Astrocyte (in vitro differentiated cells and primary cell): ENCODE measurements around the gene ZXDC. TPM values are rescaled to one million over a fixed set of nuclear protein-coding genes. Genes with fewer than 3 reads are reported as not detected.

ENCODE experiments used
- DNase-seq: peaks from one replicate; pipeline ENCODE4 v3.0.0-alpha.2; 2010; ENCODE audit warnings: low read depth
- FAIRE-seq: peaks from 2 replicates; lab custom pipeline; 2011; peaks lifted over from hg19 to GRCh38; lab: Jason Lieb, UNC
- H2AFZ ChIP-seq: 2 replicates; pipeline ENCODE4 v1.6.0; 2012; ENCODE audit warnings: low read depth, low read length, inconsistent platforms
- H3K27ac ChIP-seq: 2 replicates; pipeline ENCODE4 v1.5.1; 2011; ENCODE audit warnings: low read depth, low read length, inconsistent platforms
- H3K27me3 ChIP-seq: 2 replicates; pipeline ENCODE4 v1.6.0; 2011; ENCODE audit warnings: low read length, inconsistent platforms; ENCODE audit not compliant: insufficient read depth
- H3K36me3 ChIP-seq: 2 replicates; pipeline ENCODE4 v1.5.1; 2011; ENCODE audit warnings: low read length, inconsistent platforms; ENCODE audit not compliant: insufficient read depth
- H3K4me1 ChIP-seq: 2 replicates; pipeline ENCODE4 v1.5.1; 2011; ENCODE audit warnings: low read length, inconsistent platforms; ENCODE audit not compliant: insufficient read depth
- H3K4me2 ChIP-seq: 2 replicates; pipeline ENCODE4 v1.6.0; 2012; ENCODE audit warnings: low read length, inconsistent platforms
- H3K4me3 ChIP-seq: 2 replicates; pipeline ENCODE4 v1.5.1; 2011; ENCODE audit warnings: low read depth, mild to moderate bottlenecking, low read length, inconsistent platforms; ENCODE audit not compliant: insufficient read depth
- H3K79me2 ChIP-seq: 2 replicates; pipeline ENCODE4 v1.6.0; 2012; ENCODE audit warnings: mild to moderate bottlenecking, low read length, inconsistent platforms; ENCODE audit not compliant: insufficient read depth
- H3K9ac ChIP-seq: 2 replicates; pipeline ENCODE4 v1.6.0; 2012; ENCODE audit warnings: mild to moderate bottlenecking, low read length, inconsistent platforms
- H3K9me3 ChIP-seq: 2 replicates; pipeline ENCODE4 v1.5.1; 2012; ENCODE audit warnings: low read depth, mild to moderate bottlenecking, low read length, inconsistent platforms; ENCODE audit not compliant: insufficient read depth
- H4K20me1 ChIP-seq: 2 replicates; pipeline ENCODE4 v1.6.0; 2012; ENCODE audit warnings: low read length, inconsistent platforms; ENCODE audit not compliant: insufficient read depth
- H3K27ac Mint-ChIP-seq: one replicate; pipeline ENCODE4 v1.8.0; 2021; ENCODE audit warnings: mild to moderate bottlenecking, mixed read lengths; ENCODE audit not compliant: unreplicated experiment
- H3K27me3 Mint-ChIP-seq: one replicate; pipeline ENCODE4 v1.8.0; 2021; ENCODE audit warnings: low read depth, mixed read lengths; ENCODE audit not compliant: unreplicated experiment
- H3K36me3 Mint-ChIP-seq: one replicate; pipeline ENCODE4 v1.8.0; 2021; ENCODE audit warnings: low read depth, mixed read lengths; ENCODE audit not compliant: unreplicated experiment
- H3K4me1 Mint-ChIP-seq: one replicate; pipeline ENCODE4 v1.8.0; 2021; ENCODE audit warnings: low read depth, mixed read lengths; ENCODE audit not compliant: unreplicated experiment
- H3K4me3 Mint-ChIP-seq: one replicate; pipeline ENCODE4 v1.8.0; 2021; ENCODE audit warnings: mild to moderate bottlenecking, moderate library complexity, mixed read lengths; ENCODE audit not compliant: unreplicated experiment
- H3K9me3 Mint-ChIP-seq: one replicate; pipeline ENCODE4 v1.8.0; 2021; ENCODE audit warnings: mild to moderate bottlenecking, mixed read lengths; ENCODE audit not compliant: unreplicated experiment
- EZH2 ChIP-seq: IDR thresholded peaks from 2 replicates; pipeline ENCODE4 v1.6.1; 2012; ENCODE audit warnings: mild to moderate bottlenecking, low read length, inconsistent platforms; ENCODE audit not compliant: insufficient read depth
- total RNA-seq: library from RNA; stranded (reverse); gene quantifications from 2 replicates; pipeline ENCODE4 v1.2.1, GENCODE V29; 2021
- TF ChIP-seq, protein P1 (sequence below): IDR thresholded peaks from 2 replicates; pipeline ENCODE4 v1.5.1; 2011; ENCODE audit warnings: low read depth, mild to moderate bottlenecking, inconsistent platforms, low read length, moderate library complexity; ENCODE audit not compliant: insufficient read depth

ZXDC gene
- total RNA-seq, 1 donor from 2014 or later: 19.6 TPM

- H3K4me3 Mint-ChIP-seq: no peak overlapping the region
- FAIRE-seq: no peak
These were observed 55.6 kb downstream of the ZXDC start for GRCh38 chr3:126419886-126420786.

GRCh38 chr3:126419151-126419703 is 56.5 kb downstream of the ZXDC start:
- Histone ChIP-seq H3K79me2 (no peaks in the 10 kb centered on the region), H3K9me3 (no peaks in the 10 kb centered on the region), H3K4me3 (no peak overlapping the region), H2AFZ (no peak overlapping the region), H3K4me2 (no peak overlapping the region), H3K27ac (no peak overlapping the region), H3K9ac (no peak overlapping the region), H3K27me3 (peaks cover 3% of the 10 kb centered on the region), H3K36me3 (no peaks in the 10 kb centered on the region), H3K4me1 (no peaks in the 10 kb centered on the region), H4K20me1 (no peaks in the 10 kb centered on the region)
- Mint-ChIP-seq H3K4me3 (no peak overlapping the region), H3K36me3 (no peaks in the 10 kb centered on the region), H3K27ac (no peak overlapping the region), H3K27me3 (peaks cover 15% of the 10 kb centered on the region), H3K9me3 (peaks cover 3% of the 10 kb centered on the region), H3K4me1 (peaks cover 5% of the 10 kb centered on the region)
- DNase-seq: no peak
- FAIRE-seq: no peak
- TF ChIP-seq, protein P1, sequence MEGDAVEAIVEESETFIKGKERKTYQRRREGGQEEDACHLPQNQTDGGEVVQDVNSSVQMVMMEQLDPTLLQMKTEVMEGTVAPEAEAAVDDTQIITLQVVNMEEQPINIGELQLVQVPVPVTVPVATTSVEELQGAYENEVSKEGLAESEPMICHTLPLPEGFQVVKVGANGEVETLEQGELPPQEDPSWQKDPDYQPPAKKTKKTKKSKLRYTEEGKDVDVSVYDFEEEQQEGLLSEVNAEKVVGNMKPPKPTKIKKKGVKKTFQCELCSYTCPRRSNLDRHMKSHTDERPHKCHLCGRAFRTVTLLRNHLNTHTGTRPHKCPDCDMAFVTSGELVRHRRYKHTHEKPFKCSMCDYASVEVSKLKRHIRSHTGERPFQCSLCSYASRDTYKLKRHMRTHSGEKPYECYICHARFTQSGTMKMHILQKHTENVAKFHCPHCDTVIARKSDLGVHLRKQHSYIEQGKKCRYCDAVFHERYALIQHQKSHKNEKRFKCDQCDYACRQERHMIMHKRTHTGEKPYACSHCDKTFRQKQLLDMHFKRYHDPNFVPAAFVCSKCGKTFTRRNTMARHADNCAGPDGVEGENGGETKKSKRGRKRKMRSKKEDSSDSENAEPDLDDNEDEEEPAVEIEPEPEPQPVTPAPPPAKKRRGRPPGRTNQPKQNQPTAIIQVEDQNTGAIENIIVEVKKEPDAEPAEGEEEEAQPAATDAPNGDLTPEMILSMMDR: no peak
- no peak for TF ChIP-seq EZH2

More at GRCh38 chr3:126419886-126420786, 55.6 kb downstream of the ZXDC start:
- Mint-ChIP-seq H3K27ac (no peak overlapping the region), H3K36me3 (peaks cover 3% of the 10 kb centered on the region), H3K4me1 (peaks cover 5% of the 10 kb centered on the region), H3K27me3 (peaks cover 11% of the 10 kb centered on the region), H3K9me3 (peaks cover 3% of the 10 kb centered on the region)
- no peak for TF ChIP-seq EZH2
- TF ChIP-seq, protein P1: no peak
- Histone ChIP-seq H3K4me2 (no peak overlapping the region), H3K36me3 (no peaks in the 10 kb centered on the region), H2AFZ (no peak overlapping the region), H3K27me3 (peaks cover 3% of the 10 kb centered on the region), H4K20me1 (no peaks in the 10 kb centered on the region), H3K79me2 (no peaks in the 10 kb centered on the region), H3K27ac (no peak overlapping the region), H3K4me1 (no peaks in the 10 kb centered on the region), H3K9ac (no peak overlapping the region), H3K9me3 (no peaks in the 10 kb centered on the region), H3K4me3 (no peak overlapping the region)
- no peak for DNase-seq
